HepG2 (cell line): Measurements from ENCODE around the gene SARNP. TPM values are rescaled to one million over a fixed set of nuclear protein-coding genes. Genes with fewer than 3 reads are reported as not detected.

ENCODE experiments used
- ADNP ChIP-seq: sonication (generic); formaldehyde crosslinking; IDR thresholded peaks from 2 replicates; pipeline ENCODE4 v1.4.0; 2020; ENCODE audit warnings: missing genetic modification reagents
- HNRNPLL ChIP-seq: fragments of 200-400 bp; formaldehyde crosslinking; IDR thresholded peaks from 2 replicates; pipeline ENCODE4 v1.6.1; 2017; ENCODE audit warnings: mild to moderate bottlenecking, low read depth, low read length; ENCODE audit not compliant: poor library complexity, severe bottlenecking
- HOXD1 ChIP-seq: sonication (generic); formaldehyde crosslinking; IDR thresholded peaks from 2 replicates; pipeline ENCODE4 v1.5.0; 2020; ENCODE audit warnings: missing genetic modification reagents
- IKZF1 ChIP-seq: fragments of 450-650 bp; IDR thresholded peaks from 2 replicates; pipeline ENCODE4 v1.7.1; 2016
- NKX3-1 ChIP-seq: sonication (generic); formaldehyde crosslinking; IDR thresholded peaks from 2 replicates; pipeline ENCODE4 v1.5.0; 2020; ENCODE audit warnings: missing genetic modification reagents
- PHF21A ChIP-seq: sonication (generic); formaldehyde crosslinking; IDR thresholded peaks from 2 replicates; pipeline ENCODE4 v1.5.0; 2020; ENCODE audit warnings: mild to moderate bottlenecking, missing genetic modification reagents
- RARA ChIP-seq: IDR thresholded peaks from 2 replicates; pipeline ENCODE4 v1.6.1; 2016; ENCODE audit warnings: missing genetic modification reagents, missing compliant biosample characterization
- REL ChIP-seq: sonication (generic); formaldehyde crosslinking; conservative IDR thresholded peaks from 2 replicates; pipeline ENCODE4 v1.8.0; 2022; ENCODE audit warnings: mild to moderate bottlenecking, missing genetic modification reagents, moderate library complexity
- SALL2 ChIP-seq: sonication (generic); formaldehyde crosslinking; IDR thresholded peaks from 2 replicates; pipeline ENCODE4 v1.8.1; 2023; ENCODE audit warnings: mild to moderate bottlenecking, missing genetic modification reagents, inconsistent platforms
- SAP130 ChIP-seq: IDR thresholded peaks from 2 replicates; pipeline ENCODE4 v1.6.1; 2016; ENCODE audit warnings: low read depth
- SNAPC4 ChIP-seq: sonication (generic); formaldehyde crosslinking; IDR thresholded peaks from 2 replicates; pipeline ENCODE4 v1.4.0; 2020; ENCODE audit warnings: mild to moderate bottlenecking, missing genetic modification reagents
- TAF1 ChIP-seq: sonication (generic); formaldehyde crosslinking; IDR thresholded peaks from 2 replicates; pipeline ENCODE4 v1.4.0; 2020; ENCODE audit warnings: missing genetic modification reagents
- TOPORS ChIP-seq: sonication (generic); formaldehyde crosslinking; IDR thresholded peaks from 2 replicates; pipeline ENCODE4 v1.8.0; 2023; ENCODE audit warnings: mild to moderate bottlenecking, missing genetic modification reagents
- ZNF234 ChIP-seq: sonication (generic); formaldehyde crosslinking; conservative IDR thresholded peaks from 2 replicates; pipeline ENCODE4 v1.5.1; 2020; ENCODE audit warnings: mild to moderate bottlenecking, missing genetic modification reagents
- ZNF263 ChIP-seq: sonication (generic); formaldehyde crosslinking; IDR thresholded peaks from 2 replicates; pipeline ENCODE4 v1.4.0; 2020; ENCODE audit warnings: missing genetic modification reagents
- ZNF274 ChIP-seq: sonication (generic); formaldehyde crosslinking; IDR thresholded peaks from 2 replicates; pipeline ENCODE4 v1.5.1; 2020; ENCODE audit warnings: mild to moderate bottlenecking, missing genetic modification reagents
- ZNF317 ChIP-seq: sonication (generic); formaldehyde crosslinking; IDR thresholded peaks from 2 replicates; pipeline ENCODE4 v1.5.0; 2020; ENCODE audit warnings: mild to moderate bottlenecking, missing genetic modification reagents
- ZNF589 ChIP-seq: sonication (generic); formaldehyde crosslinking; conservative IDR thresholded peaks from 2 replicates; pipeline ENCODE4 v1.8.0; 2022; ENCODE audit warnings: mild to moderate bottlenecking, moderate library complexity, missing genetic modification reagents
- ZNF629 ChIP-seq: sonication (generic); formaldehyde crosslinking; conservative IDR thresholded peaks from 2 replicates; pipeline ENCODE4 v1.5.0; 2020; ENCODE audit warnings: missing genetic modification reagents
- ZNF652 ChIP-seq: IDR thresholded peaks from 2 replicates; pipeline ENCODE4 v1.6.1; 2016; ENCODE audit warnings: low read depth, borderline replicate concordance
- ZNF75D ChIP-seq: sonication (generic); formaldehyde crosslinking; IDR thresholded peaks from 2 replicates; pipeline ENCODE4 v1.8.1; 2023; ENCODE audit warnings: missing genetic modification reagents, mild to moderate bottlenecking, borderline replicate concordance
- ZNF768 ChIP-seq: sonication (generic); formaldehyde crosslinking; IDR thresholded peaks from 2 replicates; pipeline ENCODE4 v1.4.0; 2020; ENCODE audit warnings: missing genetic modification reagents
- ZNF784 ChIP-seq: sonication (generic); formaldehyde crosslinking; IDR thresholded peaks from 2 replicates; pipeline ENCODE4 v1.5.1; 2020; ENCODE audit warnings: missing genetic modification reagents, mild to moderate bottlenecking, borderline replicate concordance
- polyA plus RNA-seq, 8 experiments: library from polyadenylated mRNA; depleted of rRNA in 3 of 8; stranded (reverse) in 7 of 8; unstranded in 1 of 8; fragments of >200 nt; fragmentation: Illumina TruSeq in 4 of 8; extraction: Trizol in 4 of 8; gene quantifications; 2 replicates each; pipeline versions ENCODE4 v1.2.1 to v1.2.3, GENCODE V29; 2011 to 2016; ENCODE audit warnings: low read depth in 4 of 8, missing spikeins in 1 of 8, mixed read lengths in 1 of 8; ENCODE audit not compliant: insufficient read depth in 1 of 8
- total RNA-seq, 5 experiments: library from RNA; depleted of rRNA; stranded (reverse); fragments of >200 nt; fragmentation: Illumina TruSeq; extraction: Trizol; gene quantifications; 2 replicates each; pipeline ENCODE4 v1.2.3, GENCODE V29; 2016; ENCODE audit warnings: low read depth in 1 of 5

SARNP gene
- total and polyA plus RNA-seq, 2 of the 13 experiments (the other 11 are each of a cell fraction or from before 2014, with no cell fraction given), result 59.0 to 95.4 TPM

- TF ChIP-seq ZNF234 (CRISPR knock-in tag) (no peak), ZNF274 (CRISPR knock-in tag) (peak; percentile 55; the same call in 1 of the 2 replicates), PHF21A (CRISPR knock-in tag) (no peak), ZNF317 (CRISPR knock-in tag) (no peak), ZNF768 (CRISPR knock-in tag) (peak; percentile 65; the same call in 1 of the 2 replicates), HNRNPLL (peak; percentile 91), ADNP (no peak), ZNF75D (CRISPR knock-in tag) (no peak), SALL2 (0 out of 2 replicates have a peak, but pooled peaks have one; percentile 29), NKX3-1 (no peak), HOXD1 (CRISPR knock-in tag) (0 out of 2 replicates have a peak, but pooled peaks have one; percentile 34), REL (CRISPR knock-in tag) (no peak), ZNF589 (no peak), ZNF263 (CRISPR knock-in tag) (peak; percentile 34), SAP130 (CRISPR knock-in tag) (peak; percentile 19; the same call in 1 of the 2 replicates), IKZF1 (no peak), ZNF784 (CRISPR knock-in tag) (no peak), ZNF629 (CRISPR knock-in tag) (no peak), RARA (CRISPR knock-in tag) (no peak), SNAPC4 (no peak), TOPORS (CRISPR knock-in tag) (no peak), ZNF652 (CRISPR knock-in tag) (no peak), TAF1 (CRISPR knock-in tag) (no peak)
Observed at GRCh38 chr12:55743406-55744339, 73.9 kb downstream of the SARNP start (continued).
